ENCODE results near the gene MRPL51.
A peak's percentile ranks its signal among the peaks of the same experiment; 100 is the strongest.
"Not testable (repeated sequence)": the region's sequence is repeated elsewhere in the genome, so short reads cannot be mapped to it uniquely, and the experiment has no call there.

Gene MRPL51

GRCh38 chr12:6477601-6478377 is 15.3 kb downstream of the MRPL51 start:
- not testable (repeated sequence) for DNase-seq

- no peak for DNase-seq
Observed at GRCh38 chr12:6476489-6476888, 16.6 kb downstream of the MRPL51 start.

- not testable (repeated sequence) for DNase-seq
Observed at GRCh38 chr12:6475233-6475975, 17.7 kb downstream of the MRPL51 start.

- DNase-seq, result no peak
Observed at GRCh38 chr12:6472491-6472890, 20.6 kb downstream of the MRPL51 start.

GRCh38 chr12:6471989-6472360 is 21.1 kb downstream of the MRPL51 start:
- DNase-seq, result no peak

GRCh38 chr12:6470375-6471163 is 22.5 kb downstream of the MRPL51 start, which contains the start of gene VAMP1:
TSS of gene VAMP1 (minus strand) at chr12:6470677. CDS start at chr12:6470531, 146 bp downstream.
- DNase-seq, result peak; percentile 94

GRCh38 chr12:6469609-6470374 is 23.3 kb downstream of the MRPL51 start:
- no peak for DNase-seq

GRCh38 chr12:6469092-6469491 is 24.0 kb downstream of the MRPL51 start:
- DNase-seq, result no peak

- no peak for DNase-seq
Observed at GRCh38 chr12:6468283-6468575, 24.8 kb downstream of the MRPL51 start.

- DNase-seq, result not testable (repeated sequence)
Observed at GRCh38 chr12:6467571-6468282, 25.3 kb downstream of the MRPL51 start.

GRCh38 chr12:6466751-6467150 is 26.3 kb downstream of the MRPL51 start:
- not testable (repeated sequence) for DNase-seq

GRCh38 chr12:6466184-6466573 is 26.9 kb downstream of the MRPL51 start:
- no peak for DNase-seq

GRCh38 chr12:6465467-6466183 is 27.4 kb downstream of the MRPL51 start:
- peak; percentile 28 for DNase-seq

GRCh38 chr12:6464531-6464930 is 28.5 kb downstream of the MRPL51 start:
- DNase-seq, result no peak

- DNase-seq, result no peak
Observed at GRCh38 chr12:6463858-6464257, 29.2 kb downstream of the MRPL51 start.

- no peak for DNase-seq
Observed at GRCh38 chr12:6463216-6463615, 29.8 kb downstream of the MRPL51 start.

GRCh38 chr12:6462234-6462995 is 30.6 kb downstream of the MRPL51 start:
- no peak for DNase-seq

- DNase-seq, result peak; percentile 88
Observed at GRCh38 chr12:6461401-6462233, 31.4 kb downstream of the MRPL51 start.

- DNase-seq, result no peak
Observed at GRCh38 chr12:6460751-6461371, 32.2 kb downstream of the MRPL51 start.

Data from CD4-positive, alpha-beta T cell treated with Interferon gamma for 1 hour (primary cell).